ENCODE data around the gene C19orf81. TPM values are rescaled to one million over a fixed set of nuclear protein-coding genes. Genes with fewer than 3 reads are reported as not detected.

C19orf81 gene
- total and polyA plus RNA-seq, 9 of the 15 experiments (the other 6 are each of a cell fraction or from before 2014, with no cell fraction given), result 2.5 to 42.9 (median 33.0) TPM; not detected in 4

GRCh38 chr19:50639121-50640112 is 9.8 kb upstream of the C19orf81 start, which contains the start of gene SYT3 (continued):
- no peak for TF ChIP-seq TRIM25 (IDR thresholded peaks at IDR 0.05; ENCODE audit: borderline replicate concordance)
- no peak for TF ChIP-seq RBM17 (IDR thresholded peaks at IDR 0.05; ENCODE audit: borderline replicate concordance, low read depth, low read length)
- no peak for TF ChIP-seq NCOA6 (IDR thresholded peaks at IDR 0.05)
- TF ChIP-seq TRIM28 (IDR thresholded peaks at IDR 0.05), result no peak
- TF ChIP-seq VEZF1 (CRISPR knock-in tag; IDR thresholded peaks at IDR 0.05), result peak; percentile 88
- no peak for TF ChIP-seq MYBL2 (IDR thresholded peaks at IDR 0.05; ENCODE audit: low read depth)
- no peak for TF ChIP-seq MYBL2 (CRISPR knock-in tag; IDR thresholded peaks at IDR 0.05; ENCODE audit: borderline replicate concordance)
- no peak for TF ChIP-seq SRSF9 (IDR thresholded peaks at IDR 0.05; ENCODE audit: borderline replicate concordance, low read depth, low read length)
- no peak for TF ChIP-seq ZNF407 (IDR thresholded peaks at IDR 0.05; ENCODE audit: low read depth)
- peak; percentile 25 for TF ChIP-seq FIP1L1 (IDR thresholded peaks at IDR 0.05; ENCODE audit: low read depth, low read length, poor library complexity, severe bottlenecking)
- TF ChIP-seq SMAD4 (CRISPR knock-in tag; conservative IDR thresholded peaks at IDR 0.05), result no peak; the same call in 1 of the 2 replicates
- TF ChIP-seq ZNF764 (CRISPR knock-in tag; IDR thresholded peaks at IDR 0.05; ENCODE audit: low read depth), result no peak

All from K562 (cell line).